Posterior vena cava (tissue), 2 donors: ENCODE measurements around the gene NME7. TPM values are rescaled to one million over a fixed set of nuclear protein-coding genes. Genes with fewer than 3 reads are reported as not detected.

Experiments used
- DNase-seq: peaks from one replicate; pipeline ENCODE4 v3.0.0-alpha.2; 2020; ENCODE audit warnings: low spot score
- intact Hi-C, 2 donors: fragments of 100-400 bp; cut with DNase I; formaldehyde crosslinking; loops; one replicate each; pipeline versions ENCODE4 v1.14.1 to v1.14.2; 2022 to 2023
- total RNA-seq, 2 donors: library from RNA; stranded (reverse); fragmentation: NEBNext Ultra II Directional; extraction: Animal tissue kit (Norgen Biotek cat#: 25700); gene quantifications; one replicate each; pipeline ENCODE4 v1.2.1, GENCODE V29; 2021
- donor health status: DM: yes; HTN: yes; CAD: no.
- donor health status: DM: yes; HTN: yes; CAD: no.

Gene NME7
- total RNA-seq, 2 donors from 2014 or later, result 13.6 to 14.2 TPM

- intact Hi-C loops, result no loop called here
Measured at GRCh38 chr1:169259816-169260215, 107.8 kb downstream of the NME7 start.

GRCh38 chr1:169250795-169251194 is 116.8 kb downstream of the NME7 start:
- intact Hi-C loops, result no loop called here
- no peak for DNase-seq

More at GRCh38 chr1:169259816-169260215, 107.8 kb downstream of the NME7 start:
- DNase-seq, result no peak

GRCh38 chr1:169250022-169250421 is 117.6 kb downstream of the NME7 start:
- intact Hi-C loops, result no loop called here
- DNase-seq, result no peak

GRCh38 chr1:169249611-169250010 is 118.0 kb downstream of the NME7 start:
- no peak for DNase-seq
- intact Hi-C loops, result no loop called here

- intact Hi-C loops, result no loop called here
- no peak for DNase-seq
Measured at GRCh38 chr1:169245706-169246105, 121.9 kb downstream of the NME7 start.

GRCh38 chr1:169240449-169241232 is 127.0 kb downstream of the NME7 start:
- intact Hi-C loops, result no loop called here
- no peak for DNase-seq

GRCh38 chr1:169236880-169237279 is 130.7 kb downstream of the NME7 start:
- DNase-seq, result no peak
- intact Hi-C loops, result no loop called here

GRCh38 chr1:169236143-169236542 is 131.5 kb downstream of the NME7 start:
- no peak for DNase-seq
- intact Hi-C loops, result no loop called here

GRCh38 chr1:169235568-169235967 is 132.0 kb downstream of the NME7 start:
- no peak for DNase-seq
- intact Hi-C loops, result no loop called here

GRCh38 chr1:169234780-169235179 is 132.8 kb downstream of the NME7 start:
- DNase-seq, result no peak
- intact Hi-C loops, result no loop called here

- DNase-seq, result no peak
- intact Hi-C loops, result no loop called here
Measured at GRCh38 chr1:169217636-169218035, 150.0 kb downstream of the NME7 start.

GRCh38 chr1:169214598-169214997 is 153.0 kb downstream of the NME7 start:
- DNase-seq, result peak; percentile 77
- intact Hi-C loops, result no loop called here

- intact Hi-C loops, result no loop called here
Measured at GRCh38 chr1:169212088-169212487, 155.5 kb downstream of the NME7 start.

GRCh38 chr1:169207797-169208520 is 159.6 kb downstream of the NME7 start:
- DNase-seq, result no peak
- intact Hi-C loops, result loop anchor here in 1 of 2 donors (10.0 kb wide), 1 partner anchor 603 kb away; no protein-coding TSS in a partner anchor

More at GRCh38 chr1:169212088-169212487, 155.5 kb downstream of the NME7 start:
- no peak for DNase-seq

GRCh38 chr1:169204157-169204556 is 163.4 kb downstream of the NME7 start:
- no peak for DNase-seq
- intact Hi-C loops, result loop anchor here in 1 of 2 donors (10.0 kb wide), 1 partner anchor 599 kb away; no protein-coding TSS in a partner anchor

GRCh38 chr1:169202791-169203665 is 164.6 kb downstream of the NME7 start:
- no peak for DNase-seq
- intact Hi-C loops, result loop anchor here in 1 of 2 donors (10.0 kb wide), 1 partner anchor 598 kb away; no protein-coding TSS in a partner anchor

- DNase-seq, result no peak
- intact Hi-C loops, result loop anchor here in 1 of 2 donors (10.0 kb wide), 1 partner anchor 596 kb away; no protein-coding TSS in a partner anchor
Measured at GRCh38 chr1:169201084-169201619, 166.4 kb downstream of the NME7 start.

GRCh38 chr1:169200319-169200718 is 167.3 kb downstream of the NME7 start:
- intact Hi-C loops, result loop anchor here in 1 of 2 donors (10.0 kb wide), 1 partner anchor 596 kb away; no protein-coding TSS in a partner anchor
- DNase-seq, result no peak

- no peak for DNase-seq
- intact Hi-C loops, result no loop called here
Measured at GRCh38 chr1:169196581-169196980, 171.0 kb downstream of the NME7 start.
